Bronchial epithelial cell (primary cell): Measurements from ENCODE around the gene TAF3. TPM values are rescaled to one million over a fixed set of nuclear protein-coding genes. Genes with fewer than 3 reads are reported as not detected.

Experiments
- DNase-seq: peaks from one replicate; pipeline ENCODE4 v3.0.0-alpha.2; 2010; ENCODE audit warnings: low read depth
- FAIRE-seq: peaks from 2 replicates; lab custom pipeline; 2011; peaks lifted over from hg19 to GRCh38; lab: Jason Lieb, UNC
- H3K27me3 ChIP-seq: 2 replicates; pipeline ENCODE4 v1.5.1; 2011; ENCODE audit warnings: low read length; ENCODE audit not compliant: control insufficient read depth, insufficient read depth
- H3K36me3 ChIP-seq: 2 replicates; pipeline ENCODE4 v1.5.1; 2011; ENCODE audit warnings: low read length; ENCODE audit not compliant: control insufficient read depth, insufficient read depth
- H3K4me3 ChIP-seq: 2 replicates; pipeline ENCODE4 v1.5.1; 2011; ENCODE audit warnings: mild to moderate bottlenecking, low read depth, low read length, control low read depth
- CTCF ChIP-seq: IDR thresholded peaks from 2 replicates; pipeline ENCODE4 v1.5.1; 2011; ENCODE audit warnings: mild to moderate bottlenecking, moderate library complexity, low read length, control low read depth, inconsistent platforms; ENCODE audit not compliant: insufficient read depth, severe bottlenecking
- total RNA-seq: library from RNA; depleted of rRNA; stranded (reverse); fragments of >200 nt; gene quantifications from 2 replicates; pipeline ENCODE4 v1.2.1, GENCODE V29; 2014

The TAF3 gene
- total RNA-seq, 1 donor from 2014 or later = 1.3 TPM

GRCh38 chr10:7967035-7967434 is 148.7 kb downstream of the TAF3 start:
- Histone ChIP-seq H3K27me3 (no peaks in the 10 kb centered on the region), H3K36me3 (peaks cover 1% of the 10 kb centered on the region), H3K4me3 (no peak overlapping the region)
- no peak for TF ChIP-seq CTCF
- FAIRE-seq = no peak
- no peak for DNase-seq

GRCh38 chr10:7968510-7969112 is 150.3 kb downstream of the TAF3 start:
- no peak for DNase-seq
- FAIRE-seq = no peak
- no peaks in the 10 kb centered on the region for H3K27me3 ChIP-seq
- no peak for TF ChIP-seq CTCF
- no peak overlapping the region for H3K4me3 ChIP-seq
- peaks cover 1% of the 10 kb centered on the region for H3K36me3 ChIP-seq

- no peak for FAIRE-seq
- TF ChIP-seq CTCF = no peak
- Histone ChIP-seq H3K27me3 (no peaks in the 10 kb centered on the region), H3K4me3 (no peak overlapping the region), H3K36me3 (no peaks in the 10 kb centered on the region)
- DNase-seq = no peak
Observed at GRCh38 chr10:7969623-7970022, 151.3 kb downstream of the TAF3 start.

- TF ChIP-seq CTCF = no peak
- no peak for FAIRE-seq
- Histone ChIP-seq H3K27me3 (no peaks in the 10 kb centered on the region), H3K4me3 (no peak overlapping the region), H3K36me3 (no peaks in the 10 kb centered on the region)
- DNase-seq = no peak
Observed at GRCh38 chr10:7971949-7972348, 153.6 kb downstream of the TAF3 start.

GRCh38 chr10:7972367-7972766 is 154.1 kb downstream of the TAF3 start:
- Histone ChIP-seq H3K4me3 (no peak overlapping the region), H3K27me3 (no peaks in the 10 kb centered on the region), H3K36me3 (no peaks in the 10 kb centered on the region)
- TF ChIP-seq CTCF = no peak
- no peak for FAIRE-seq
- no peak for DNase-seq

GRCh38 chr10:7980196-7980595 is 161.9 kb downstream of the TAF3 start:
- H3K36me3 ChIP-seq = no peaks in the 10 kb centered on the region
- H3K27me3 ChIP-seq = no peaks in the 10 kb centered on the region
- no peak overlapping the region for H3K4me3 ChIP-seq
- FAIRE-seq (no peak), DNase-seq (no peak)
- TF ChIP-seq CTCF = no peak
